SW 1271 (cell line): ENCODE data around the gene AVEN.
"Not testable (repeated sequence)": the region's sequence is repeated elsewhere in the genome, so short reads cannot be mapped to it uniquely, and the experiment has no call there.

ENCODE experiments used
- DNase-seq, 2 experiments: peaks; one replicate each; lab custom pipeline; 2025; lab: John Stamatoyannopoulos, UW

The AVEN gene

DNA sequence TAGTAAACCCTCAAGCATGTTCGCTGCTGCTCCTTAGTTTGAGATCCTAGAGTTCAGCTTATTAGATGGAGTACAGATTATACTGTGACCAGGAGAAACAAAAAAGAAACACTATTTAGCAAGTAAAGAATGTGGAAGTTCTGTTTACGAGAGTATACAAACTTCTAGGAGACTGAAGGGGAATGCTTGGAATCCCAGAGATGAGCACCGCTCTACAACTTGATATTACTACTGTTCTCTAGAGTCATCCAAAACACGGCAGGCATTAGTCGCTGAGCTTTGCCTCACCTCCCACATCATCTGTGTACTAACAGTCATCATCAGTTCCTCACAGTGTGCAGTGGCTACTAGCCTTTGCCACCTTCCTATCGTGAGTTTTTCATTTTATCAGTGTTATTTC lies 192.1 kb downstream of the AVEN start:
- DNase-seq = no peak

DNA sequence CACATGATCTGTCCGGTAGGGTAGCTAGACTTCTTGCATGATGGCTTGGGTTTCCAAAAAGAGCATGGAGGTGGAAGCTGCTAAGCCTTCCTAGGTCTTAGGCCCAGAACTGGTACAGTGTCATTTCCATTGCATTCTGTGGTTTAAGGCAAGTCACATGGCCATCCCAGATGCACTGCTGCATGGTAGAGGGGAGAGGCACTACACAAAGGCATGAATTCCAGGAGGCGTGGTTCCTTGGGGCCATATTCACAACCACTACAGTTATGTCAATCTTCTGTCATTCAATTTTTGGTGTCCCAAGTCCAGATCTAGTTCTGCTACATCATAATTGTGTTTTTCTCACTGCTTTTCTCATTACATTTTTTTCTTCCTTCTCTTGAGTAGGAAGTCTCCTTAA lies 192.9 kb downstream of the AVEN start:
- no peak for DNase-seq

DNA sequence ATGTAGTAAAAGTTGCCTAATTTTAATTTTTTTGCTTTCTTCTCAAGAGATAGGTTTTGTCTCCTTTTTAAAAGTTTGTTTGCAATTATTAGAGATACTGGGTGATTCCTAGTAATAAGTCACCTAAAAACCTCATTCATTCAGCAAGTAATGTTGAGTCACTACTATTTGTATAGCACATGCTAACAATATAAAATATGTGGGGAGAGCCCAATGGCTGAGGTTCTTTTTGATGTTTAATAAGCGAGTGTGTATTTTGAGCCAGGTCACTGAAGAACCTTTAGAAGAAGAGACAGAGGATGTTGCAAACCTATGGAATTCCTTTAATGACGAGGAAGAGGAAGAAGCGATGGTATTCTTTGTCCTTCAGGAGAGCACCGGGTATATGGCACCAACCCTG lies 194.4 kb downstream of the AVEN start:
- no peak for DNase-seq

DNA sequence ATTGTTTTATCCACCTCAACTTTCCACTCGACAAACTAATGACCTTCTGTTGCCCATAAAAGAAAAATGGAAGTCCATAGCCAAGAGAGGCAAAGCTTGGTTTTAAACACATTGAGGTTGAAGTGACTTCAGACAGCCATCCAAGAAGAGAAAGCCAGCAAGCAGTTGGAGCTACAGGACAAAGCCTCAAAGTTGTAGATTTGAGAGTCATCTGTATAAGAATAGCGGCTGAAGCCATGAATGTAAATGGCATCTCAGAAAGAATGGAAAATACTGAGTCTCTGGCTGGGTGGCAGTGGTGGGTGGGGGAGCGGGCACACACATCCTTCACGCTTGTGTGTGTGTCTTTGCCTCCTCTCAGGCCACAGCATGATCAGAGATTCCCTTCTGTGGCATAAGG lies 194.8 kb downstream of the AVEN start:
- no peak for DNase-seq

DNA sequence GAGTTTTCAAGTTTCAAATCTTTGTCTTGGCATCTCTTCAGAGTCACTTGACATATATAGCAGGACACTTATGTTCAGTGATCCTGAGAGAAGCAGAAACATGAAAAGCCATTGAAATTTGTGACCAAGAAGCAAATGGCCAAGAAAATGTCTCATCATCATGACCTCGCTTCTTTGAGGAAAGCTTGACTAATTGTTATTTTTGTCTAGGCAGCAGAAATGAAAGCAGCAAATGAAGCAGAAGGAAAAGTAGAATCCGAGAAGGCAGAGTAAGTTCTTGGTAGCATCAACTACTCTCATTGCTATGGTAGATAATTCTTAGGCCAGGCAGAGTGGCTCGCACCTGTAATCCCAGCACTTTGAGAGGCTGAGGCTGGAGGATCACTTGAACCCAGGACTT lies 198.4 kb downstream of the AVEN start:
- no peak for DNase-seq

DNA sequence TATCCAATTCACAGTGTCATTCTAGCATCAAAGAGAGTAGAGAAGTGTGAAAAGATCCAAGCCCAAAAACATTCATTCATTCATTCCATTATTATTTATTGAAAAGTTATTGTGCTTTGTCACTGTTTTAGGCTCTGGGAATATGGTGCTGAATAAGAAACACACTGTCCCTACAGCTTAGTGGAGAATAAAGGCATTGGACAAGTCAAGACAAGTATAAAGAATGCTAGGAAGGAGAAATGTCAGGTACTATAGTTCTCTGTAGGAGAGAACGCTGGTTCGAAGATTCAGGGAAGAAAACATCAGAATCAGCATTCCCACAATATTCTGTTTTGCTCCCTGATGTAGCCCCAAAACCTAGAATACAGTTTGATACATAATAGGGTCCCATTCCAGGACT lies 199.5 kb downstream of the AVEN start:
- DNase-seq = no peak

DNA sequence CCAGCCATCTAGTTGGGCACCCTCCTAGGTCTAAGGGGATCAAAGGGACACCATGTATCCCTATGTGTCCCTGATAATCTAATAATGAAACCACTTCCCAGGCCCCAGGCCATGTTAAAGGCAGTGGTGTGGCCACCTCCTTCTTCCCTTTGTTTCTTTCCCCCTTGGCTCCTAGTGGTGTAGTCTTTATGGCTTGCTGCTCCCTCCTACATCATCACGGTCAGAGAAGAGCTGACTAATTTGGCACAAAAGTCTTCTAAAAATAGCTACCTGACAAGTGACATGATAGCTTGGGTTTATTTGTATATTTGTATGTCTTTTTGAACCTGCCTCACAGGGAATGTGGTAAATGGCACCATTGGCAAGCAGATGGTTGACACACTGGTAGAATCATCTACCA lies 201.7 kb downstream of the AVEN start:
- no peak for DNase-seq

DNA sequence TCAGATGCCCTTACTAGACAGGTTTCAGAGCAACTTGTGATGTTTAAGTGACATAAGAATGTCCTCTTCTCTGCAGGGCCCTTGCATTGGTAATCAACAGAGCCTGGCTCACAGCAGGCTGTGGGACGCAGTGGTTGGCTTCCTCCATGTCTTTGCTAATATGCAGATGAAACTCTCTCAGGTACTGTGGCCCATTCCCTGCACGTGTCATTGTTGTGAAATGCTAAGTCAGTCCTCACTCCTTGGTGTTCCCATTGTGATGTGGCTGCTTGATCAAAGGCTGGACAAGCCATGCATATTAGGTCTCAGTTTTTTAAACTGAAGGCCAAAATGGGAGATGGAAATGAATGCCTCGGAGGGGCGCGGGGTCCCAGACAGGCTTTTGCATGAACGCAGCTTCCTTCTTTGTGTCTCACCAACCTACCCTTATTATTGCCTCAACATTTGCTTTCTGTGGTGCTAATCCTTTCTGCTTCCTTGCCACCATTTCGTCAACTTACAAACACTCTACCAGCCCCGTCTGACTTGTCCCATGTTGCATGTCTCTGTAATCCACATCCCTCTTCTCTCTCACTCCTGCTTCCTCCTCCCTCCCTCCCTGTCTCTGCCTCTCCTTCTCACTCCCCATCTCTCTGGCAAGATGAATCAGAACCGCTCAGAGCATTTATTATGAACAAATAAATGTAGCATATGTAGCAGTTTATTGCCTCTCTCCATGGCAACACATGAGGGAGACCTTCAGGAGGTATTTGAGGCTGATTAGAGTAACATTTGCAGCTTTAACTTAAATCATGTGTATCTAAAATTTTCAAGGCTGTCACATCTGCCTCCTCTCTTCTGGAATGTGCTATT lies 203.9 kb downstream of the AVEN start:
- DNase-seq = no peak

DNA sequence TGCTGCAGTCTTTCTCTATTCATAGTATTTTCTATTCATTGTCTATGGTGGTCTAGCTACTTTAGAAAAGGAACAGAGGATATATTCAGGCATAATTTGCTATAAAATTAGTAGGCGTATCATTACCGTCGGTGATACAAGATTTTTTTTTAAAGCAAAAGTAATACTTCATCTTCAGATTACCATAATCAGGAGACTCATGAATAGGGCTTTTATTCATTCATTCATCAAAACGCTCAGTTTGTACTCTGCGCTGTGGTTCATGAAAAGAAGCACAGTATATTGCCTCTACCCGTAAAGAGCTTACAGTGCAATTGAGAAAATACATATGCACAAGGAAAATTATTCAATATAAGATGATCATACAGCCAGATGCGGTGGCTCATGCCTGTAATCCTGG lies 207.4 kb downstream of the AVEN start:
- DNase-seq = no peak

DNA sequence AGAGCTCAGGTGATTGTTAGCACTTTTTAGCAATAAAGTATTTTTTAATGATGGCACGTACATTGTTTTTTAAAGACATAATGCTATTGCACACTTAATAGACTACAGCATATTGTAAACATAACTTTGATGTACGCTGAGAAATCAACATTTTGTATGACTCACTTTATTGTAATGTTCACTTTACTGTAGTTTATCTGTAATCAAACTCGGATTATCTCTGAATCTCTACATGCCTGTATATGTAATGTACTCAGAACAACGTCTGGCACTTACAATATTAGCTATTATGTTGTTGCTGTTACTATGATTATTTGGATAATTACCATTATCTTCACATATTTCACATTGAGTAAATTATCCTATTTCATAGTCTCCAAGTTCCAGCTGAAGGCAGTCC lies 208.7 kb downstream of the AVEN start:
- no peak for DNase-seq

DNA sequence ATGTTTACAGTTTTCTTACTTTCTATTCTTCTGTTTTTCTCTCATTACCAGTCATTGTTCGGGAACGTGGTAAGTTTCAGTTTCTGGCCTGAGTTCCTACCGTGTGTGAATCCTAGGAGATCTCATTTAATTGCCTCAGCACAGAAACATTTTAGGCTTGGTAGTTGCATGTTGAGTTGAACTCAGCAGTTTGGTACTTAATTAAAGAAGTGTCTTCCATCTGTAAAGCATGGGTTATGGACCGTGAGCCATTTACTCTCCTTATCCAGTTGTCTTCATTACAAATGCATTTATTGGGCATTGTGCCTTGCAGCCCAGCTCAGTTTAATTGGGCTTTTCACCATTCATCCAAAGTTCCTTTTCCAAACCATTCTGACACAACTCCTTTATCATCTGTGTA lies 212.8 kb downstream of the AVEN start:
- no peak for DNase-seq

DNA sequence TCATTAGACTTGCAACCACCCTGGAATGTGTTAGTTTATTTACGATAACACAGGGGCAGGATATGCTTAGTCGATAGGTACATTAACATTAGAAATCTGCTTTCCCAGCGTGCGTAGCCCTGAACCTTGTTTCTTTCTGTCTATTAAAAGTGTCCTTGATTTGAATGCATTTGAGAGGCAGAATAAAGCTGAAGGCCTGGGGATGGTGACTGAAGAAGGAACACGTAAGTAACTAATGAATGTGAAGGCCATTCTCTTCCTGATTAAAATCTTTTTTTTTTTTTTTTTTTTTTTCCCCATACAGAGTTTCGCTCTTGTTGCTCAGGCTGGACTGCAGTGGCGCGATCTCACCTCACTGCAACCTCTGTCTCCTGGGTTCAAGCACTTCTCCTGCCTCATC lies 213.6 kb downstream of the AVEN start:
- no peak for DNase-seq

DNA sequence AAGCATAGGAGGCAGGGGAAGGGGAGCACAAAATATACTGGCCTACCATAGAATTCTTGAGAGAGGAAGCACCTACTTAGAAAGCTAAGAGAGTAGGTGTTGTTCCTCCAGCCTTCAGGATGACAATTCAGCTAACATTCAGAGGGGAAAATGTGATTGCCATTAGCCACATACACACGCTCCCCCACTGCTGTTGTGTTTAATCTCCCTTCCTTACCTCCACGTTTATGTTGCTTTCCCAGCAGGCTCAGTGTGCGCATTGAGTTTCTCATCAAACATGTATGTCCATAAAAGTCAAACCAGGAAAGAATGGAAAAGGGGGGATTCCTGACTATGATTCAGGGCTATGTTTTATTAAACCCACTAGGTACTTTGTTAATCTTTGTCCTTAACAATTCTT lies 215.9 kb downstream of the AVEN start:
- no peak for DNase-seq

DNA sequence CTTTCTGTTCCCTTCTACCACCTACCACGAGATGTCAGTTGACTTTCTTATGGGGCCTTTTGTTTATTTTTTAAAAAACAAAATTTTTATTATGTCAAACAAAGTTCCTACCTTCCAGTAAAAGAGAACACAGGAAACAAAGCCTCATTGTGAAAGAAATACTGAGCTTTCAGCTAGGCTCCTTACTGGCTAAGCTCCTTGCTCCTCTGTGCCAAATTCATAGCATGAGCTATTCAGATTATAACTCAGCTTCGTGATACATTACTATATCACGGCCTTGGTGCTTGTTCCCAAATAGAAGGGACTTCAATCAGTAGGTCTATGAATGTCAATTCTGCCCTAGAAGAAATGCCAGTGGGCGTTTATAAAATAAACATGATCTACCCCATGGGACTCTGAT lies 216.5 kb downstream of the AVEN start:
- DNase-seq = no peak

DNA sequence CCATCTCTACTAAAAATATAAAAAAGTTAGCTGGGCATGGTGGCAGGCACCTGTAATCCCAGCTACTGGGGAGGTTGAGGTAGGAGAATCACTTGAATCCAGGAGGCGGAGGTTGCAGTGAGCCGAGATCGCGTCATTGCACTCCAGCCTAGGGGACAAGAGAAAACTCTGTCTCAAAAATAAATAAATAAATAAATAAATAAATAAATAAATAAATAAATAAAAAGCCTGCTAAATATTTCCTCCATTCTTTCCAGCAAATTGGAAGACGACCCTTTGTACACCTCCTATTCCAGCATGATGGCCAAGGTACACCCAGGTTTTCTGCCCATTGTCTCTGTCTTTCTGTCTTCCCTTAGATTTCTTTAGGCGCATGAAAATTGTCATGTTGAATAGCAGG lies 219.5 kb downstream of the AVEN start:
- not testable (repeated sequence) for DNase-seq
